HCT116 (cell line): ENCODE data around the gene FMN1. TPM values are rescaled to one million over a fixed set of nuclear protein-coding genes. Genes with fewer than 3 reads are reported as not detected.

ENCODE experiments used
- ATAC-seq: fragments of 200-7000 bp; cut with Tn5 transposase; 2 replicates; pipeline ENCODE4 v1.9.1; 2020; ENCODE audit warnings: mild to moderate bottlenecking, moderate library complexity
- BruUV-seq: library from RNA; stranded (reverse); fragments of 400-500 nt; replicated peaks from 2 replicates; lab custom pipeline; 2021; lab: Mats Ljungman, UMichigan
- CTCF ChIA-PET: fragments of 300-600 bp; sonication (Branson Sonifier 250); formaldehyde crosslinking; loops from one replicate; lab custom pipeline; 2021; ENCODE audit warnings: antibody characterized with exemption; lab: Charles Lee
- POLR2A ChIA-PET: fragments of 300-600, 350-600 bp; sonication (Branson Sonifier 250); formaldehyde crosslinking; loops from one replicate; lab custom pipeline; 2021; ENCODE audit warnings: antibody characterized with exemption; lab: Charles Lee
- RAD21 ChIA-PET, 2 experiments: fragments of 300-600 bp; sonication (Branson Sonifier 250); formaldehyde crosslinking; loops; one replicate each; lab custom pipeline; 2023; ENCODE audit warnings: low total read pairs in 2 of 2; ENCODE audit not compliant: uncharacterized antibody in 2 of 2, unreplicated experiment in 2 of 2, low non-redundant PET in 1 of 2; lab: Charles Lee
- DNase-seq: peaks from one replicate; pipeline ENCODE4 v3.0.0-alpha.2; 2010; ENCODE audit warnings: low read depth, low spot score
- H2AFZ ChIP-seq: fragments of 200-600 bp; shearing (Covaris generic), sonication (generic); 2 replicates; pipeline ENCODE4 v1.6.1; 2017; ENCODE audit warnings: low read depth, mixed run types, mixed read lengths, antibody characterized with exemption, low read length; ENCODE audit not compliant: poor library complexity, severe bottlenecking
- H3K27ac ChIP-seq: 2 replicates; pipeline ENCODE4 v1.5.1; 2012; ENCODE audit warnings: low read depth, low read length
- H3K27me3 ChIP-seq: fragments of 200-600 bp; sonication (generic); 2 replicates; pipeline ENCODE4 v1.6.1; 2016; ENCODE audit warnings: mixed run types, low read length, mixed read lengths; ENCODE audit not compliant: insufficient read depth
- H3K36me3 ChIP-seq, 2 experiments: fragments of 200-500 bp in 1 of 2; fragments of 200-600 bp in 1 of 2; sonication (Bioruptor generic) in 1 of 2; sonication (generic) in 1 of 2; 2 replicates each; pipeline versions ENCODE4 v1.5.1 to v1.6.1; 2014 to 2016; ENCODE audit warnings: low read length in 2 of 2, inconsistent platforms in 1 of 2, mixed read lengths in 1 of 2, mixed run types in 1 of 2; ENCODE audit not compliant: insufficient read depth in 2 of 2, control insufficient read depth in 1 of 2
- H3K4me1 ChIP-seq, 2 experiments: fragments of 200-600 bp in 1 of 2; sonication (generic) in 1 of 2; 2 replicates each; pipeline versions ENCODE4 v1.5.1 to v1.6.1; 2012 to 2017; ENCODE audit warnings: low read length in 2 of 2, inconsistent platforms in 1 of 2, mild to moderate bottlenecking in 1 of 2, mixed read lengths in 1 of 2, mixed run types in 1 of 2, moderate library complexity in 1 of 2; ENCODE audit not compliant: insufficient read depth in 2 of 2, control insufficient read depth in 1 of 2
- H3K4me2 ChIP-seq: fragments of 200-600 bp; sonication (generic); 2 replicates; pipeline ENCODE4 v1.6.1; 2017; ENCODE audit warnings: mixed run types, low read length, mixed read lengths
- H3K4me3 ChIP-seq, 2 experiments: fragments of 200-600 bp in 1 of 2; sonication (generic) in 1 of 2; replicated peaks in 1 of 2; 2 replicates each; pipeline ENCODE4 v1.5.1; 2011 to 2016; ENCODE audit warnings: low read length in 2 of 2, control low read depth in 1 of 2, low read depth in 1 of 2, mild to moderate bottlenecking in 1 of 2, mixed read lengths in 1 of 2, mixed run types in 1 of 2
- H3K79me2 ChIP-seq: fragments of 200-600 bp; sonication (generic); 2 replicates; pipeline ENCODE4 v1.6.1; 2017; ENCODE audit warnings: mild to moderate bottlenecking, mixed run types, low read length, moderate library complexity, mixed read lengths; ENCODE audit not compliant: insufficient read depth
- H3K9ac ChIP-seq: fragments of 200-600 bp; sonication (generic); 2 replicates; pipeline ENCODE4 v1.6.1; 2016; ENCODE audit warnings: low read length, mixed read lengths
- H3K9me2 ChIP-seq: fragments of 200-600 bp; sonication (generic), shearing (Covaris generic); 2 replicates; pipeline ENCODE4 v1.6.1; 2017; ENCODE audit warnings: mixed run types, mild to moderate bottlenecking, moderate library complexity; ENCODE audit not compliant: insufficient read depth
- H3K9me3 ChIP-seq, 2 experiments: fragments of 200-500 bp in 1 of 2; fragments of 200-600 bp in 1 of 2; sonication (Bioruptor generic) in 1 of 2; sonication (generic) in 1 of 2; 2 replicates each; pipeline ENCODE4 v1.6.1; 2014 to 2017; ENCODE audit warnings: low read length in 2 of 2, mixed read lengths in 2 of 2, inconsistent platforms in 1 of 2, low read depth in 1 of 2, mild to moderate bottlenecking in 1 of 2, mixed run types in 1 of 2, moderate library complexity in 1 of 2; ENCODE audit not compliant: control insufficient read depth in 1 of 2, insufficient read depth in 1 of 2
- H4K20me1 ChIP-seq: fragments of 200-600 bp; sonication (generic), shearing (Covaris generic); 2 replicates; pipeline ENCODE4 v1.6.1; 2017; ENCODE audit warnings: mixed run types, mild to moderate bottlenecking, moderate library complexity; ENCODE audit not compliant: insufficient read depth
- CBX3 ChIP-seq: IDR thresholded peaks from 2 replicates; pipeline ENCODE4 v1.6.1; 2012; ENCODE audit warnings: low read depth
- CEBPB ChIP-seq: IDR thresholded peaks from 2 replicates; pipeline ENCODE4 v1.6.1; 2012; ENCODE audit warnings: low read depth
- EZH2 ChIP-seq: fragments of 200-600 bp; sonication (generic); IDR thresholded peaks from 2 replicates; pipeline ENCODE4 v1.6.1; 2017; ENCODE audit warnings: antibody characterized with exemption, mixed run types
- JUND ChIP-seq: IDR thresholded peaks from 2 replicates; pipeline ENCODE4 v1.6.1; 2012
- RAD21 ChIP-seq: IDR thresholded peaks from 2 replicates; pipeline ENCODE4 v1.6.1; 2012; ENCODE audit warnings: low read depth, mild to moderate bottlenecking
- REST ChIP-seq: IDR thresholded peaks from 2 replicates; pipeline ENCODE4 v1.6.1; 2012; ENCODE audit warnings: low read depth
- SIN3A ChIP-seq: IDR thresholded peaks from 2 replicates; pipeline ENCODE4 v1.6.1; 2012; ENCODE audit warnings: low read depth
- SRF ChIP-seq: IDR thresholded peaks from 2 replicates; pipeline ENCODE4 v1.6.1; 2012; ENCODE audit warnings: low read depth
- YY1 ChIP-seq: IDR thresholded peaks from 2 replicates; pipeline ENCODE4 v1.6.1; 2011; ENCODE audit warnings: low read length, low read depth, moderate library complexity, mild to moderate bottlenecking; ENCODE audit not compliant: insufficient replicate concordance; ENCODE audit errors: extremely low read depth
- ZBTB33 ChIP-seq: IDR thresholded peaks from 2 replicates; pipeline ENCODE4 v1.6.1; 2011; ENCODE audit warnings: mild to moderate bottlenecking, low read length, moderate library complexity; ENCODE audit not compliant: insufficient replicate concordance; ENCODE audit errors: extremely low read depth
- ZNF274 ChIP-seq: fragments of 200-500 bp; sonication (Bioruptor generic); IDR thresholded peaks from 2 replicates; pipeline ENCODE4 v1.6.1; 2014; ENCODE audit warnings: mild to moderate bottlenecking, low read depth, low read length, inconsistent platforms
- intact Hi-C: fragments of 100-400 bp; cut with micrococcal nuclease; formaldehyde crosslinking; loops from 2 replicates; pipeline ENCODE4 v1.10.0; 2022
- total RNA-seq: library from RNA; stranded (reverse); gene quantifications from one replicate; pipeline ENCODE4 v1.2.1, GENCODE V29; 2021; ENCODE audit not compliant: unreplicated experiment

The FMN1 gene
- total RNA-seq, 1 experiment from 2014 or later: 0.39 TPM

- TF ChIP-seq JUND: no peak
- TF ChIP-seq RAD21: no peak
- TF ChIP-seq EZH2: no peak
- TF ChIP-seq REST: no peak
- TF ChIP-seq SIN3A: no peak
- no peak for TF ChIP-seq CBX3
- TF ChIP-seq SRF: no peak
- no peak for TF ChIP-seq ZNF274
- TF ChIP-seq CEBPB: no peak
- no peak for TF ChIP-seq YY1
- TF ChIP-seq ZBTB33: no peak
- TF ChIP-seq, all 23 proteins: peak for 0
- Histone ChIP-seq H3K4me2 (no peak overlapping the region), H3K9ac (no peak overlapping the region), H3K4me3 (no peak overlapping the region), H3K27ac (no peak overlapping the region), H3K4me1 (0 out of 4 replicates have a peak, but pooled peaks cover 2 to 5% of the 10 kb centered on the region in 2 experiments), H2AFZ (no peak overlapping the region), H3K79me2 (no peaks in the 10 kb centered on the region), H4K20me1 (no peaks in the 10 kb centered on the region), H3K36me3 (no peaks in the 10 kb centered on the region), H3K9me2 (no peaks in the 10 kb centered on the region), H3K9me3 (no peaks in the 10 kb centered on the region), H3K27me3 (no peaks in the 10 kb centered on the region)
- ATAC-seq: no peak
- POLR2A ChIA-PET: no interaction called here
- BruUV-seq: no TSS peak
- DNase-seq: no peak
- RAD21 ChIA-PET: no interaction called here
- intact Hi-C loops: no loop called here
- CTCF ChIA-PET: interaction anchor here (1.3 kb wide), 1 partner anchor 56 kb away, joined by 3 read pairs; no protein-coding TSS in a partner anchor
These were observed 51.8 kb downstream of the FMN1 start for GRCh38 chr15:33142708-33143107.
